Measurements from ENCODE around the gene STARD3. TPM values are rescaled to one million over a fixed set of nuclear protein-coding genes. Genes with fewer than 3 reads are reported as not detected.

Gene STARD3
- total and polyA plus RNA-seq, 9 of the 15 experiments (the other 6 are each of a cell fraction or from before 2014, with no cell fraction given), result 0.63 to 87.0 (median 46.0) TPM

DNA sequence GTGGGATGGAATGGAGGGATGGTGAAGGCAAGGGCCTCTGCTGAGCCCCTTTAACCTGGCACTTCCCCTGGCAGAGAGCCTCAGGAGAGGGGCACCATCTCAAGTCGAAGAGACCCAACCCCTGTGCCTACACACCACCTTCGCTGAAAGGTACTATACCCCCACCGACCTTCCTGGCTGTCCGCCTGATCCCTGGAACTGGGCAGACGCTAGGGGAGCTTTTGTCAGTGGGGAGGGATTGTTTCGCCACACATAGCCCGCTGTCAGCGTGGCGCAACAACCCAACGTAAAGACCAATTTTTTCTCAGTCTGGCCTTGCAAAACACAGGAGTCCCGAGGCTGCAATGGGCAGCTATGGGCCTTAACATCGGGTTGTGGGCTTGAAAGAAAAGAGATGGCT lies 7.0 kb upstream of the STARD3 start:
- intact Hi-C loops (cut with micrococcal nuclease) (no loop called here), in situ Hi-C loops (cut with MboI) (no loop called here)
- no peak overlapping the region for H3K4me3 ChIP-seq
- peaks cover 0 to 41% of the 10 kb centered on the region in 2 experiments; a peak in 4 of 5 replicates for H3K4me1 ChIP-seq (replicated peaks in 1 of 2; ENCODE audit: control insufficient read depth in 2 of 2, insufficient read depth in 2 of 2, low read length in 2 of 2)
- ChIA-PET POLR2A (no interaction called here), CTCF (ENCODE audit: low intra/inter-chr PET ratio) (no interaction called here)
- DNase-seq (ENCODE audit: extremely low read depth in 1 of 4, low spot score in 3 of 4) (no peak), FAIRE-seq (no peak), ATAC-seq (no peak)
- H3K9me3 ChIP-seq (replicated peaks; ENCODE audit: control insufficient read depth, insufficient read depth, low read depth, low read length), result no peaks in the 10 kb centered on the region
- no TSS peak for BruUV-seq (replicated peaks)
- H3K4me2 ChIP-seq (ENCODE audit: insufficient read depth, low read length), result no peak overlapping the region
- no peaks in the 10 kb centered on the region for H4K20me1 ChIP-seq (replicated peaks; ENCODE audit: control insufficient read depth, insufficient read depth, low read length)
- H3K27ac ChIP-seq (ENCODE audit: extremely low read depth, low read depth, low read length), result no peak overlapping the region
- TF ChIP-seq CEBPB (tag; IDR thresholded peaks at IDR 0.05) (0 out of 2 replicates have a peak, but pooled peaks have one; percentile 29), ZNF316 (IDR thresholded peaks at IDR 0.05) (no peak)
- no peaks in the 10 kb centered on the region for H3K9me1 ChIP-seq (ENCODE audit: control insufficient read depth, insufficient read depth, low read length)
- H3K79me2 ChIP-seq (ENCODE audit: control insufficient read depth, insufficient read depth, low read length), result no peaks in the 10 kb centered on the region
- no peaks in the 10 kb centered on the region for H3K36me3 ChIP-seq (ENCODE audit: control insufficient read depth, insufficient read depth, low read length)
- no peaks in the 10 kb centered on the region for H3K27me3 ChIP-seq (ENCODE audit: control insufficient read depth in 2 of 2, insufficient read depth in 2 of 2, low read length in 2 of 2)
- no peak overlapping the region for H2AFZ ChIP-seq (ENCODE audit: low read depth, low read length)
- 45% methylated on average over 12 of the region's 12 CpGs for WGBS (ENCODE audit: insufficient coverage, low coverage, missing lambda C conversion rate)
- peak overlapping the region in 1 of 2 experiments; percentile 50; a peak in 2 of 4 replicates for H3K9ac ChIP-seq (ENCODE audit: insufficient read depth in 1 of 2, low read depth in 2 of 2, low read length in 2 of 2)

DNA sequence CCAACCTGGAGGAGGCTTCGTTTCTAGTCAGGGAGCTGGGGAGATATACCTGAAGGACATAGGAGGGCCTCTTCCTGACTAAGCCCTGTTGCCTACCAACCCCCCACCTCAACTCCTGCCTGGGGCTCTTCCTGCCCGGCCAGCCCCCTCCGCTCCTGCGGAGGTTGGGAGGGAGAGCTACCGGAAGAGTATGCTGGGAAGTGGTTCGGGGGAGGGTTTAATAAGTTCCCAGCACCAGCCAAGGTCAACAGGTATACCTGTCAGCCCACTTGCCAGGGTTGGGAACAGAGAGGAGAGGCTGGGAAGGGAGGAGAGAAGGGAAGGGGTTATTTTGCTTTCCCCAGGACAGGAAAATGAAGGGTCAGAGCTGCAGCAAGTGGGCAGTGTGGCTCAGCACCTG lies 5.5 kb upstream of the STARD3 start:
- in situ Hi-C loops (cut with MboI) (no loop called here), intact Hi-C loops (cut with micrococcal nuclease) (no loop called here)
- no TSS peak for BruUV-seq (replicated peaks)
- no peak overlapping the region for H3K9ac ChIP-seq (ENCODE audit: insufficient read depth in 1 of 2, low read depth in 2 of 2, low read length in 2 of 2)
- WGBS (ENCODE audit: insufficient coverage, low coverage, missing lambda C conversion rate), result 12% methylated on average over 6 of the region's 6 CpGs
- FAIRE-seq (peak; percentile 54), ATAC-seq (no peak), DNase-seq (ENCODE audit: extremely low read depth in 1 of 4, low spot score in 3 of 4) (no peak)
- H3K4me1 ChIP-seq (replicated peaks in 1 of 2; ENCODE audit: control insufficient read depth in 2 of 2, insufficient read depth in 2 of 2, low read length in 2 of 2), result peaks cover 13 to 47% of the 10 kb centered on the region in 2 experiments
- ChIA-PET POLR2A (interaction anchor here (0.6 to 1.3 kb wide), 2 partner anchors 16 to 586 kb away, joined by 3 read pairs; no protein-coding TSS in a partner anchor), CTCF (ENCODE audit: low intra/inter-chr PET ratio) (no interaction called here)
- no peaks in the 10 kb centered on the region for H3K9me3 ChIP-seq (replicated peaks; ENCODE audit: control insufficient read depth, insufficient read depth, low read depth, low read length)
- no peaks in the 10 kb centered on the region for H3K27me3 ChIP-seq (ENCODE audit: control insufficient read depth in 2 of 2, insufficient read depth in 2 of 2, low read length in 2 of 2)
- no peaks in the 10 kb centered on the region for H4K20me1 ChIP-seq (replicated peaks; ENCODE audit: control insufficient read depth, insufficient read depth, low read length)
- no peak overlapping the region for H3K27ac ChIP-seq (ENCODE audit: extremely low read depth, low read depth, low read length)
- H3K79me2 ChIP-seq (ENCODE audit: control insufficient read depth, insufficient read depth, low read length), result no peaks in the 10 kb centered on the region
- no peaks in the 10 kb centered on the region for H3K9me1 ChIP-seq (ENCODE audit: control insufficient read depth, insufficient read depth, low read length)
- 0 out of 2 replicates have a peak overlapping the region, but pooled peaks have one; percentile 12 for H2AFZ ChIP-seq (ENCODE audit: low read depth, low read length)
- no peak overlapping the region for H3K4me2 ChIP-seq (ENCODE audit: insufficient read depth, low read length)
- H3K4me3 ChIP-seq, result no peak overlapping the region
- no peaks in the 10 kb centered on the region for H3K36me3 ChIP-seq (ENCODE audit: control insufficient read depth, insufficient read depth, low read length)
- TF ChIP-seq CAMTA2 (CRISPR knock-in tag; conservative IDR thresholded peaks at IDR 0.05), result no peak
- TF ChIP-seq ZC3H11A (IDR thresholded peaks at IDR 0.05; ENCODE audit: low read depth, low read length), result no peak
- TF ChIP-seq, protein P1, sequence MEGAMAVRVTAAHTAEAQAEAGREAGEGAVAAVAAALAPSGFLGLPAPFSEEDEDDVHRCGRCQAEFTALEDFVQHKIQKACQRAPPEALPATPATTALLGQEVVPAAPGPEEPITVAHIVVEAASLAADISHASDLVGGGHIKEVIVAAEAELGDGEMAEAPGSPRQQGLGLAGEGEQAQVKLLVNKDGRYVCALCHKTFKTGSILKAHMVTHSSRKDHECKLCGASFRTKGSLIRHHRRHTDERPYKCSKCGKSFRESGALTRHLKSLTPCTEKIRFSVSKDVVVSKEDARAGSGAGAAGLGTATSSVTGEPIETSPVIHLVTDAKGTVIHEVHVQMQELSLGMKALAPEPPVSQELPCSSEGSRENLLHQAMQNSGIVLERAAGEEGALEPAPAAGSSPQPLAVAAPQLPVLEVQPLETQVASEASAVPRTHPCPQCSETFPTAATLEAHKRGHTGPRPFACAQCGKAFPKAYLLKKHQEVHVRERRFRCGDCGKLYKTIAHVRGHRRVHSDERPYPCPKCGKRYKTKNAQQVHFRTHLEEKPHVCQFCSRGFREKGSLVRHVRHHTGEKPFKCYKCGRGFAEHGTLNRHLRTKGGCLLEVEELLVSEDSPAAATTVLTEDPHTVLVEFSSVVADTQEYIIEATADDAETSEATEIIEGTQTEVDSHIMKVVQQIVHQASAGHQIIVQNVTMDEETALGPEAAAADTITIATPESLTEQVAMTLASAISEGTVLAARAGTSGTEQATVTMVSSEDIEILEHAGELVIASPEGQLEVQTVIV (CRISPR knock-in tag; IDR thresholded peaks at IDR 0.05; ENCODE audit: borderline replicate concordance), result no peak
- no peak for TF ChIP-seq NFIX (CRISPR knock-in tag; IDR thresholded peaks at IDR 0.05; ENCODE audit: low read depth)
- no peak for TF ChIP-seq SMAD2 (IDR thresholded peaks at IDR 0.05; ENCODE audit: low read depth, low read length)
- TF ChIP-seq NR2C1 (IDR thresholded peaks at IDR 0.05), result no peak
- no peak for TF ChIP-seq NR2C1 (tag; IDR thresholded peaks at IDR 0.05)
- no peak for TF ChIP-seq HCFC1 (IDR thresholded peaks at IDR 0.05; ENCODE audit: low read depth, low read length)
- no peak for TF ChIP-seq MXI1 (IDR thresholded peaks at IDR 0.05; ENCODE audit: low read depth, low read length)
- no peak for TF ChIP-seq PYGO2 (tag; IDR thresholded peaks at IDR 0.05)
- TF ChIP-seq PPARD (CRISPR knock-in tag; IDR thresholded peaks at IDR 0.05), result no peak
- no peak for TF ChIP-seq EWSR1 (IDR thresholded peaks at IDR 0.05; ENCODE audit: borderline replicate concordance, low read depth, partially characterized antibody)
- no peak for TF ChIP-seq FOXJ2 (tag; IDR thresholded peaks at IDR 0.05)
- TF ChIP-seq ZNF24 (IDR thresholded peaks at IDR 0.05), result no peak
- TF ChIP-seq NCOR1 (IDR thresholded peaks at IDR 0.05), result no peak
